GM23338 (cell line): ENCODE data around the gene SGPP1. TPM values are rescaled to one million over a fixed set of nuclear protein-coding genes. Genes with fewer than 3 reads are reported as not detected.

Experiments
- ATAC-seq: fragments of 200-7000 bp; cut with Tn5 transposase; 3 replicates; pipeline ENCODE4 v1.9.1; 2020
- DNase-seq: peaks from one replicate; pipeline ENCODE4 v3.0.0-alpha.2; 2015; ENCODE audit warnings: low spot score
- H2AFZ ChIP-seq: fragments of 200-600 bp; sonication (generic); 2 replicates; pipeline ENCODE4 v1.8.0; 2016; ENCODE audit warnings: antibody characterized with exemption, mild to moderate bottlenecking, moderate library complexity
- H3F3A ChIP-seq: fragments of 200-600 bp; sonication (generic); replicated peaks from 2 replicates; pipeline ENCODE4 v1.8.0; 2017; ENCODE audit warnings: antibody characterized with exemption, mixed run types, low read depth
- H3K27ac ChIP-seq: fragments of 200-600 bp; sonication (generic); 2 replicates; pipeline ENCODE4 v1.6.1; 2016; ENCODE audit warnings: low read depth
- H3K27me3 ChIP-seq: fragments of 200-600 bp; sonication (generic); 2 replicates; pipeline ENCODE4 v1.8.0; 2016; ENCODE audit warnings: mild to moderate bottlenecking, mixed run types, moderate library complexity; ENCODE audit not compliant: insufficient read depth
- H3K36me3 ChIP-seq: fragments of 200-600 bp; sonication (generic); 2 replicates; pipeline ENCODE4 v1.8.0; 2016; ENCODE audit warnings: mild to moderate bottlenecking; ENCODE audit not compliant: insufficient read depth
- H3K4me1 ChIP-seq: fragments of 200-600 bp; sonication (generic); 2 replicates; pipeline ENCODE4 v1.8.0; 2016; ENCODE audit warnings: mild to moderate bottlenecking, moderate library complexity; ENCODE audit not compliant: insufficient read depth
- H3K4me2 ChIP-seq: fragments of 200-600 bp; sonication (generic); 2 replicates; pipeline ENCODE4 v1.7.1; 2017; ENCODE audit warnings: mixed run types
- H3K4me3 ChIP-seq: fragments of 200-600 bp; sonication (generic); 2 replicates; pipeline ENCODE4 v1.6.1; 2016; ENCODE audit warnings: mixed run types
- H3K79me2 ChIP-seq: fragments of 200-600 bp; sonication (generic); replicated peaks from 2 replicates; pipeline ENCODE4 v1.8.0; 2017; ENCODE audit warnings: mild to moderate bottlenecking; ENCODE audit not compliant: insufficient read depth
- H3K9me2 ChIP-seq: fragments of 200-600 bp; sonication (generic); 2 replicates; pipeline ENCODE4 v1.8.0; 2017; ENCODE audit not compliant: insufficient read depth
- H4K20me1 ChIP-seq: fragments of 200-600 bp; sonication (generic); replicated peaks from 2 replicates; pipeline ENCODE4 v1.8.0; 2017; ENCODE audit warnings: mild to moderate bottlenecking; ENCODE audit not compliant: insufficient read depth
- H3K27ac Mint-ChIP-seq: 2 replicates; pipeline ENCODE4 v1.8.0; 2020; ENCODE audit warnings: inconsistent platforms, mild to moderate bottlenecking, moderate library complexity, mixed read lengths
- H3K27me3 Mint-ChIP-seq: 3 replicates; pipeline ENCODE4 v1.8.0; 2022; ENCODE audit warnings: low read depth, mild to moderate bottlenecking, moderate library complexity, mixed read lengths, inconsistent platforms; ENCODE audit not compliant: insufficient read depth, poor library complexity
- H3K36me3 Mint-ChIP-seq: 3 replicates; pipeline ENCODE4 v1.8.0; 2021; ENCODE audit warnings: low read depth, mild to moderate bottlenecking, inconsistent platforms, moderate library complexity, mixed read lengths
- H3K4me1 Mint-ChIP-seq: 3 replicates; pipeline ENCODE4 v1.8.0; 2020; ENCODE audit warnings: mild to moderate bottlenecking, inconsistent platforms, mixed read lengths
- H3K4me3 Mint-ChIP-seq: 3 replicates; pipeline ENCODE4 v1.8.0; 2021; ENCODE audit warnings: moderate library complexity, mild to moderate bottlenecking, inconsistent platforms, mixed read lengths
- H3K9me3 Mint-ChIP-seq: 3 replicates; pipeline ENCODE4 v1.8.0; 2020; ENCODE audit warnings: moderate library complexity, mild to moderate bottlenecking, inconsistent platforms, mixed read lengths
- NANOG ChIP-seq: IDR thresholded peaks from 2 replicates; pipeline ENCODE4 v1.6.1; 2016; ENCODE audit warnings: antibody characterized with exemption, borderline replicate concordance
- ZNF331 ChIP-seq: fragments of 250-450 bp; sonication (Bioruptor Pico); IDR thresholded peaks from 2 replicates; pipeline ENCODE4 v1.5.0; 2020; ENCODE audit warnings: low read depth, mild to moderate bottlenecking, moderate library complexity
- polyA plus RNA-seq: library from polyadenylated mRNA; unstranded; fragments of >200 nt; fragmentation: Nextera tagmentation; extraction: Ambion mirVana; gene quantifications from 2 replicates; pipeline ENCODE4 v1.2.1, GENCODE V29; 2016
- total RNA-seq: library from RNA; depleted of rRNA; stranded (reverse); fragments of >200 nt; shearing (Covaris generic); gene quantifications from 2 replicates; pipeline ENCODE4 v1.2.3, GENCODE V29; 2014
- TF ChIP-seq, protein P1 (sequence below), 2 experiments: fragments of 200-600 bp in 1 of 2; sonication (generic) in 1 of 2; conservative IDR thresholded peaks; 2 replicates each; pipeline versions ENCODE4 v1.5.1 to v1.6.1; 2016 to 2017; ENCODE audit warnings: antibody characterized with exemption in 2 of 2, low read depth in 2 of 2, mild to moderate bottlenecking in 2 of 2, moderate library complexity in 1 of 2
- TF ChIP-seq, protein P2 (sequence below): IDR thresholded peaks from one replicate; pipeline ENCODE4 v1.6.1; 2018; ENCODE audit warnings: antibody characterized with exemption; ENCODE audit not compliant: unreplicated experiment
- TF ChIP-seq, protein P3 (sequence below): fragments of 250-450 bp; sonication (Bioruptor Pico); IDR thresholded peaks from 2 replicates; pipeline ENCODE4 v1.5.0; 2020; ENCODE audit warnings: mild to moderate bottlenecking, moderate library complexity

SGPP1 gene
- total and polyA plus RNA-seq, 2 experiments from 2014 or later: 4.2 to 11.1 TPM

DNA sequence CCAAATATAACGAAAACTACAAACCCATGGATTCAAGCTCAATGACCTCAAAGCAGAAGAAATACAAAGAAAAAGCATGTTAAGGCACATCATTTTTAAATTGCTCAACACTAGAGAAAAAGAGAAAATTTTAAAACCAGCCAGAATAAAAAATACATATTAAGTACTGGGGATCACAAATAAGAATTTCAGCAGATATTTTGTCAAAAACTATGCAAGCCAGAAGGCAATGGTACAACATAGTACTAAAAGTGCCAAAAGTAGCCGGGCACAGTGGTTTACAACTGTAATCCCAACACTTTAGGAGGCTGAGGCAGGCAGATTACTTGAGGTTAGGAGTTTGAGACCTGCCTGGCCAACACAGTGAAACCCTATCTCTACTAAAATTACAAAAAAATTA is 10.2 kb downstream of the SGPP1 start:
- H3K27ac ChIP-seq: no peak overlapping the region
- TF ChIP-seq NANOG (no peak), ZNF331 (no peak)
- TF ChIP-seq, protein P1, sequence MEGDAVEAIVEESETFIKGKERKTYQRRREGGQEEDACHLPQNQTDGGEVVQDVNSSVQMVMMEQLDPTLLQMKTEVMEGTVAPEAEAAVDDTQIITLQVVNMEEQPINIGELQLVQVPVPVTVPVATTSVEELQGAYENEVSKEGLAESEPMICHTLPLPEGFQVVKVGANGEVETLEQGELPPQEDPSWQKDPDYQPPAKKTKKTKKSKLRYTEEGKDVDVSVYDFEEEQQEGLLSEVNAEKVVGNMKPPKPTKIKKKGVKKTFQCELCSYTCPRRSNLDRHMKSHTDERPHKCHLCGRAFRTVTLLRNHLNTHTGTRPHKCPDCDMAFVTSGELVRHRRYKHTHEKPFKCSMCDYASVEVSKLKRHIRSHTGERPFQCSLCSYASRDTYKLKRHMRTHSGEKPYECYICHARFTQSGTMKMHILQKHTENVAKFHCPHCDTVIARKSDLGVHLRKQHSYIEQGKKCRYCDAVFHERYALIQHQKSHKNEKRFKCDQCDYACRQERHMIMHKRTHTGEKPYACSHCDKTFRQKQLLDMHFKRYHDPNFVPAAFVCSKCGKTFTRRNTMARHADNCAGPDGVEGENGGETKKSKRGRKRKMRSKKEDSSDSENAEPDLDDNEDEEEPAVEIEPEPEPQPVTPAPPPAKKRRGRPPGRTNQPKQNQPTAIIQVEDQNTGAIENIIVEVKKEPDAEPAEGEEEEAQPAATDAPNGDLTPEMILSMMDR (conservative IDR thresholded peaks at IDR 0.05; ENCODE audit: low read depth in 2 of 2): no peak
- TF ChIP-seq, protein P2, sequence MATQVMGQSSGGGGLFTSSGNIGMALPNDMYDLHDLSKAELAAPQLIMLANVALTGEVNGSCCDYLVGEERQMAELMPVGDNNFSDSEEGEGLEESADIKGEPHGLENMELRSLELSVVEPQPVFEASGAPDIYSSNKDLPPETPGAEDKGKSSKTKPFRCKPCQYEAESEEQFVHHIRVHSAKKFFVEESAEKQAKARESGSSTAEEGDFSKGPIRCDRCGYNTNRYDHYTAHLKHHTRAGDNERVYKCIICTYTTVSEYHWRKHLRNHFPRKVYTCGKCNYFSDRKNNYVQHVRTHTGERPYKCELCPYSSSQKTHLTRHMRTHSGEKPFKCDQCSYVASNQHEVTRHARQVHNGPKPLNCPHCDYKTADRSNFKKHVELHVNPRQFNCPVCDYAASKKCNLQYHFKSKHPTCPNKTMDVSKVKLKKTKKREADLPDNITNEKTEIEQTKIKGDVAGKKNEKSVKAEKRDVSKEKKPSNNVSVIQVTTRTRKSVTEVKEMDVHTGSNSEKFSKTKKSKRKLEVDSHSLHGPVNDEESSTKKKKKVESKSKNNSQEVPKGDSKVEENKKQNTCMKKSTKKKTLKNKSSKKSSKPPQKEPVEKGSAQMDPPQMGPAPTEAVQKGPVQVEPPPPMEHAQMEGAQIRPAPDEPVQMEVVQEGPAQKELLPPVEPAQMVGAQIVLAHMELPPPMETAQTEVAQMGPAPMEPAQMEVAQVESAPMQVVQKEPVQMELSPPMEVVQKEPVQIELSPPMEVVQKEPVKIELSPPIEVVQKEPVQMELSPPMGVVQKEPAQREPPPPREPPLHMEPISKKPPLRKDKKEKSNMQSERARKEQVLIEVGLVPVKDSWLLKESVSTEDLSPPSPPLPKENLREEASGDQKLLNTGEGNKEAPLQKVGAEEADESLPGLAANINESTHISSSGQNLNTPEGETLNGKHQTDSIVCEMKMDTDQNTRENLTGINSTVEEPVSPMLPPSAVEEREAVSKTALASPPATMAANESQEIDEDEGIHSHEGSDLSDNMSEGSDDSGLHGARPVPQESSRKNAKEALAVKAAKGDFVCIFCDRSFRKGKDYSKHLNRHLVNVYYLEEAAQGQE: no peak
- TF ChIP-seq, protein P3, sequence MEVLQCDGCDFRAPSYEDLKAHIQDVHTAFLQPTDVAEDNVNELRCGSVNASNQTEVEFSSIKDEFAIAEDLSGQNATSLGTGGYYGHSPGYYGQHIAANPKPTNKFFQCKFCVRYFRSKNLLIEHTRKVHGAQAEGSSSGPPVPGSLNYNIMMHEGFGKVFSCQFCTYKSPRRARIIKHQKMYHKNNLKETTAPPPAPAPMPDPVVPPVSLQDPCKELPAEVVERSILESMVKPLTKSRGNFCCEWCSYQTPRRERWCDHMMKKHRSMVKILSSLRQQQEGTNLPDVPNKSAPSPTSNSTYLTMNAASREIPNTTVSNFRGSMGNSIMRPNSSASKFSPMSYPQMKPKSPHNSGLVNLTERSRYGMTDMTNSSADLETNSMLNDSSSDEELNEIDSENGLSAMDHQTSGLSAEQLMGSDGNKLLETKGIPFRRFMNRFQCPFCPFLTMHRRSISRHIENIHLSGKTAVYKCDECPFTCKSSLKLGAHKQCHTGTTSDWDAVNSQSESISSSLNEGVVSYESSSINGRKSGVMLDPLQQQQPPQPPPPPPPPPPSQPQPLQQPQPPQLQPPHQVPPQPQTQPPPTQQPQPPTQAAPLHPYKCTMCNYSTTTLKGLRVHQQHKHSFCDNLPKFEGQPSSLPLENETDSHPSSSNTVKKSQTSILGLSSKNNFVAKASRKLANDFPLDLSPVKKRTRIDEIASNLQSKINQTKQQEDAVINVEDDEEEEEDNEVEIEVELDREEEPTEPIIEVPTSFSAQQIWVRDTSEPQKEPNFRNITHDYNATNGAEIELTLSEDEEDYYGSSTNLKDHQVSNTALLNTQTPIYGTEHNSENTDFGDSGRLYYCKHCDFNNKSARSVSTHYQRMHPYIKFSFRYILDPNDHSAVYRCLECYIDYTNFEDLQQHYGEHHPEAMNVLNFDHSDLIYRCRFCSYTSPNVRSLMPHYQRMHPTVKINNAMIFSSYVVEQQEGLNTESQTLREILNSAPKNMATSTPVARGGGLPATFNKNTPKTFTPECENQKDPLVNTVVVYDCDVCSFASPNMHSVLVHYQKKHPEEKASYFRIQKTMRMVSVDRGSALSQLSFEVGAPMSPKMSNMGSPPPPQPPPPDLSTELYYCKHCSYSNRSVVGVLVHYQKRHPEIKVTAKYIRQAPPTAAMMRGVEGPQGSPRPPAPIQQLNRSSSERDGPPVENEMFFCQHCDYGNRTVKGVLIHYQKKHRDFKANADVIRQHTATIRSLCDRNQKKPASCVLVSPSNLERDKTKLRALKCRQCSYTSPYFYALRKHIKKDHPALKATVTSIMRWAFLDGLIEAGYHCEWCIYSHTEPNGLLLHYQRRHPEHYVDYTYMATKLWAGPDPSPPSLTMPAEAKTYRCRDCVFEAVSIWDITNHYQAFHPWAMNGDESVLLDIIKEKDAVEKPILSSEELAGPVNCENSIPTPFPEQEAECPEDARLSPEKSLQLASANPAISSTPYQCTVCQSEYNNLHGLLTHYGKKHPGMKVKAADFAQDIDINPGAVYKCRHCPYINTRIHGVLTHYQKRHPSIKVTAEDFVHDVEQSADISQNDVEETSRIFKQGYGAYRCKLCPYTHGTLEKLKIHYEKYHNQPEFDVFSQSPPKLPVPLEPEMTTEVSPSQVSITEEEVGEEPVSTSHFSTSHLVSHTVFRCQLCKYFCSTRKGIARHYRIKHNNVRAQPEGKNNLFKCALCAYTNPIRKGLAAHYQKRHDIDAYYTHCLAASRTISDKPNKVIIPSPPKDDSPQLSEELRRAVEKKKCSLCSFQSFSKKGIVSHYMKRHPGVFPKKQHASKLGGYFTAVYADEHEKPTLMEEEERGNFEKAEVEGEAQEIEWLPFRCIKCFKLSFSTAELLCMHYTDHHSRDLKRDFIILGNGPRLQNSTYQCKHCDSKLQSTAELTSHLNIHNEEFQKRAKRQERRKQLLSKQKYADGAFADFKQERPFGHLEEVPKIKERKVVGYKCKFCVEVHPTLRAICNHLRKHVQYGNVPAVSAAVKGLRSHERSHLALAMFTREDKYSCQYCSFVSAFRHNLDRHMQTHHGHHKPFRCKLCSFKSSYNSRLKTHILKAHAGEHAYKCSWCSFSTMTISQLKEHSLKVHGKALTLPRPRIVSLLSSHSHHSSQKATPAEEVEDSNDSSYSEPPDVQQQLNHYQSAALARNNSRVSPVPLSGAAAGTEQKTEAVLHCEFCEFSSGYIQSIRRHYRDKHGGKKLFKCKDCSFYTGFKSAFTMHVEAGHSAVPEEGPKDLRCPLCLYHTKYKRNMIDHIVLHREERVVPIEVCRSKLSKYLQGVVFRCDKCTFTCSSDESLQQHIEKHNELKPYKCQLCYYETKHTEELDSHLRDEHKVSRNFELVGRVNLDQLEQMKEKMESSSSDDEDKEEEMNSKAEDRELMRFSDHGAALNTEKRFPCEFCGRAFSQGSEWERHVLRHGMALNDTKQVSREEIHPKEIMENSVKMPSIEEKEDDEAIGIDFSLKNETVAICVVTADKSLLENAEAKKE: no peak
- Mint-ChIP-seq H3K4me1 (no peaks in the 10 kb centered on the region), H3K9me3 (peaks cover 25% of the 10 kb centered on the region), H3K4me3 (no peak overlapping the region), H3K27me3 (peaks cover 3% of the 10 kb centered on the region), H3K27ac (no peak overlapping the region), H3K36me3 (peaks cover 25% of the 10 kb centered on the region)
- no peaks in the 10 kb centered on the region; the same call in 1 of the 2 replicates for H3K79me2 ChIP-seq
- H4K20me1 ChIP-seq: no peaks in the 10 kb centered on the region
- H3F3A ChIP-seq: no peaks in the 10 kb centered on the region
- H3K4me2 ChIP-seq: no peak overlapping the region
- H3K27me3 ChIP-seq: no peaks in the 10 kb centered on the region
- H2AFZ ChIP-seq: no peak overlapping the region
- DNase-seq (peak; percentile 49), ATAC-seq (no peak)
- H3K36me3 ChIP-seq: no peaks in the 10 kb centered on the region
- no peaks in the 10 kb centered on the region for H3K9me2 ChIP-seq
- H3K4me3 ChIP-seq: no peak overlapping the region
- no peaks in the 10 kb centered on the region for H3K4me1 ChIP-seq
